Measurements from ENCODE around the gene MBNL1. TPM values are rescaled to one million over a fixed set of nuclear protein-coding genes. Genes with fewer than 3 reads are reported as not detected.
"Not testable (repeated sequence)": the region's sequence is repeated elsewhere in the genome, so short reads cannot be mapped to it uniquely, and the experiment has no call there.

Gene MBNL1
- total RNA-seq, 1 experiment from 2014 or later = 139 TPM

DNA sequence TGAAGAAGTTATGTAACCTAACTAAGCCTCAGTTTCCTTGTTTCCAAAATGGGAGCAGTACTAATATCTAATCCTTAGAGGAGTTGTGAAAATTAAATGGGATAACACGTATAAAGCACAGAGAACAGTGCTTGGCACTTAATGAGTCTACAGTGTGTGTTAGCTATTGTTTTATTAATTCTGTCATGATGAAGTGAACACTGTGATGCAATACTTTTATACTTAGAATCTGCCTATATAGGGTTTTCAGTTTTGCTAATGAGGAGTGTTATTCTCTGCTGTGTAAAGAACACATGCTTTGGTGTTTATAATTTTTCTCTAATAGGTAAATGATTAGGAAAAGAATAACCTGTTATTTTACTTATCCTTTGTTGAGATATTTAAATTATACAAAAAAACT lies 65.2 kb downstream of the MBNL1 start:
- intact Hi-C loops (cut with micrococcal nuclease) = no loop called here
- ChIA-PET CTCF (no interaction called here), POLR2A (interaction anchor here (1.3 to 1.7 kb wide), 3 partner anchors 8 to 70 kb away, joined by 4 to 5 read pairs (median 4); no protein-coding TSS in a partner anchor)
- H3K4me1 Mint-ChIP-seq (ENCODE audit: insufficient read depth, unreplicated experiment) = peaks cover 30% of the 10 kb centered on the region
- no peaks in the 10 kb centered on the region for H3K9me3 Mint-ChIP-seq (ENCODE audit: unreplicated experiment)
- DNase-seq (ENCODE audit: unreplicated experiment) = no peak
- no TSS peak for BruUV-seq (replicated peaks)
- no peak overlapping the region for H3K27ac Mint-ChIP-seq (ENCODE audit: low read depth, unreplicated experiment)
- H3K27me3 Mint-ChIP-seq (ENCODE audit: insufficient read depth, unreplicated experiment) = no peaks in the 10 kb centered on the region
- H3K36me3 Mint-ChIP-seq (ENCODE audit: insufficient read depth, unreplicated experiment) = no peaks in the 10 kb centered on the region
- no peak for TF ChIP-seq CTCF (IDR thresholded peaks at IDR 0.05; ENCODE audit: unreplicated experiment)
- H3K4me3 Mint-ChIP-seq (ENCODE audit: unreplicated experiment) = no peak overlapping the region

DNA sequence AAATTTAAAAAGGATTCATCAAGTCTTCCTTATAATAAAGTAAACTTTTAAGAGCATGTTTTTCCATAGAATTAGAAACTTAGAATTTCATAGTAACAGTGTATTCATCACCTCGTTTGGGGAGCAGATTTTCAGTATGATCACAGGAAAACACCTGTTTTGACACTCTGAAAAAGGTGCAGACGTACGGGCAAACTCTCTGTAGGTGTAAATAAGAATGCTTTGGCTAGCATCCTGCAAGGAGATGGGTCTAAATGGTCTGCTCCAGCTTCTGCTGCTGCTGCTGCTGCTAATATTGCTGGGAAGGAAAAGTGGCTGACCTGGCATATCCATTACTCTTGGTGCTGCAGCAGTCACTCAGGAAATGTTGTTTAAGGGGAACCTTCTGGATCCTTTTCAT lies 66.0 kb downstream of the MBNL1 start:
- CTCF ChIA-PET = interaction anchor here (0.5 kb wide), 1 partner anchor 22 kb away, joined by 3 read pairs; no protein-coding TSS in a partner anchor
- POLR2A ChIA-PET = interaction anchor here (0.6 to 1.3 kb wide), 2 partner anchors 39 to 69 kb away, joined by 3 to 4 read pairs; no protein-coding TSS in a partner anchor
- no peaks in the 10 kb centered on the region for H3K36me3 Mint-ChIP-seq (ENCODE audit: insufficient read depth, unreplicated experiment)
- H3K4me1 Mint-ChIP-seq (ENCODE audit: insufficient read depth, unreplicated experiment) = peaks cover 24% of the 10 kb centered on the region
- no peaks in the 10 kb centered on the region for H3K27me3 Mint-ChIP-seq (ENCODE audit: insufficient read depth, unreplicated experiment)
- BruUV-seq (replicated peaks) = no TSS peak
- H3K4me3 Mint-ChIP-seq (ENCODE audit: unreplicated experiment) = no peak overlapping the region
- DNase-seq (ENCODE audit: unreplicated experiment) = no peak
- no peak for TF ChIP-seq CTCF (IDR thresholded peaks at IDR 0.05; ENCODE audit: unreplicated experiment)
- intact Hi-C loops (cut with micrococcal nuclease) = no loop called here
- H3K27ac Mint-ChIP-seq (ENCODE audit: low read depth, unreplicated experiment) = no peak overlapping the region
- no peaks in the 10 kb centered on the region for H3K9me3 Mint-ChIP-seq (ENCODE audit: unreplicated experiment)

- no peak overlapping the region for H3K4me3 Mint-ChIP-seq (ENCODE audit: unreplicated experiment)
- no peak for DNase-seq (ENCODE audit: unreplicated experiment)
- ChIA-PET CTCF (no interaction called here), POLR2A (interaction anchor here (0.6 kb wide), 1 partner anchor 38 kb away, joined by 3 read pairs; no protein-coding TSS in a partner anchor)
- intact Hi-C loops (cut with micrococcal nuclease) = no loop called here
- BruUV-seq (replicated peaks) = no TSS peak
- no peak overlapping the region for H3K27ac Mint-ChIP-seq (ENCODE audit: low read depth, unreplicated experiment)
- H3K4me1 Mint-ChIP-seq (ENCODE audit: insufficient read depth, unreplicated experiment) = peaks cover 24% of the 10 kb centered on the region
- no peaks in the 10 kb centered on the region for H3K9me3 Mint-ChIP-seq (ENCODE audit: unreplicated experiment)
- no peaks in the 10 kb centered on the region for H3K36me3 Mint-ChIP-seq (ENCODE audit: insufficient read depth, unreplicated experiment)
- TF ChIP-seq CTCF (IDR thresholded peaks at IDR 0.05; ENCODE audit: unreplicated experiment) = no peak
- H3K27me3 Mint-ChIP-seq (ENCODE audit: insufficient read depth, unreplicated experiment) = no peaks in the 10 kb centered on the region
These were observed 66.5 kb downstream of the MBNL1 start for GRCh38 chr3:152335273-152335672.

DNA sequence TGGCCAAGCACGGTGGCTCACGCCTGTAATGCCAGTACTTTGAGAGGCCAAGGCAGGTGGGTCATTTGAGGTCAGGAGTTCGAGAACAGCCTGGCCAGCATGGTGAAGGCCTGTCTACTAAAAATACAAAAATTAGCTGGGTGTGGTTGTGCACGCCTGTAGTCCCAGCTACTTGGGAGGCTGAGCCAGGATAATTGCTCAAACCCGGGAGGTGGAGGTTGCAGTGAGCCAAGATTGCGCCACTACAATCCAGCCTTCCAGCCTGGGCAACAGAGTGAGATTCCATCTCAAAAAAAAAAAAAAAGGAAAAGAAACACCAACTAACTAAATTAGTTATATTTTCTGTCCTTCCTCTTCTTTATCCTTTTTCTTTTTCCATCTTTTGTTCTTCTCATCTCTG lies 68.6 kb downstream of the MBNL1 start:
- H3K4me1 Mint-ChIP-seq (ENCODE audit: insufficient read depth, unreplicated experiment) = peaks cover 10% of the 10 kb centered on the region
- H3K4me3 Mint-ChIP-seq (ENCODE audit: unreplicated experiment); CTCF ChIA-PET; intact Hi-C loops (cut with micrococcal nuclease); H3K27ac Mint-ChIP-seq (ENCODE audit: low read depth, unreplicated experiment); H3K9me3 Mint-ChIP-seq (ENCODE audit: unreplicated experiment); BruUV-seq (replicated peaks); H3K36me3 Mint-ChIP-seq (ENCODE audit: insufficient read depth, unreplicated experiment); DNase-seq (ENCODE audit: unreplicated experiment); H3K27me3 Mint-ChIP-seq (ENCODE audit: insufficient read depth, unreplicated experiment): not testable (repeated sequence)
- POLR2A ChIA-PET = interaction anchor here (0.7 to 1.4 kb wide), 2 partner anchors 14 to 20 kb away, joined by 3 to 4 read pairs; no protein-coding TSS in a partner anchor

All from MCF 10A (cell line).